ENCODE data around the gene PIGM. TPM values are rescaled to one million over a fixed set of nuclear protein-coding genes. Genes with fewer than 3 reads are reported as not detected.

The PIGM gene
- total and polyA plus RNA-seq, 5 donors, result 2.7 to 4.6 (median 4.2) TPM

DNA sequence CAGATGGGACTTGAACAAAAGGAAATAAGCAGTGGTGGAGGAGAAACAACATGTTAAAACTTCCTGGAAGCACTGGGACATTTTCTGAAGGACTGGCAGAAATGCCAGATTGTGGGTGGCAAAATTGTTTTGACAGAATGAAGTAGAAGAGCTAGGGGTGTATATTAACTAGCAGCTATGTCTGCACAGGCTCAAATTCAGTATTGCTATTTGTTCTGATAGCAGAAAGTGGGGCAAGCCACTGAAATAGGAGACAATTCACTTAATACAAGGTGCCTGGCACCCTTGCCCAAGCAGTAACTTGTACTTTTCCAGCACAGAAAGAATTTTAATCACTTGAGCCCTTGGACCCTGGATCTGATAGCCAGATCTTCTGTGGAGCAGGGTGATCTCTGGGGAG, 11.8 kb upstream of the PIGM start:
- DNase-seq (no peak), ATAC-seq (no peak)

DNA sequence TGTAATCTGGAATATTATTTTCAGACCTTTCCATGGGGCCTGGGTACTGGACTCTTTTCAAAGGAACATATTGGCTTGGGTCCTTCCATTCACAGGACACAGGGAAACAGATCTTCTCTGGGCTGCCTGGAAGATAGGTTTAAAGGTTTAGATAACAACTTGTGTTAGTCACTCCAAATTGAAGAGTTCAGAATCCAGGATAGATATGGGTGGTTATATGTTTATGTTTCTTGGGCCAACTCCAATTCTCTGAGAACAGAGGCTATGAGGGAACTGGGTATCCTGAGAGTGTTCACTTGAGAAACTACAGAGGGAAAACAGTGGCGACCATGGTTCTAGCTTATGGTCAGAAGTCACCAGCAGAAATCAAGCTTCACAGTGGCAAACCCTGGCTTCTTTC, 8.7 kb upstream of the PIGM start:
- Histone ChIP-seq H3K4me1 (ENCODE audit: control insufficient read depth, insufficient read depth, low read length) (no peaks in the 10 kb centered on the region), H3K4me3 (ENCODE audit: low read length) (no peak overlapping the region), H3K27ac (ENCODE audit: low read length) (no peak overlapping the region), H3K9me3 (ENCODE audit: control insufficient read depth, low read length) (no peaks in the 10 kb centered on the region), H3K27me3 (ENCODE audit: control insufficient read depth, insufficient read depth) (no peaks in the 10 kb centered on the region)
- intact Hi-C loops (cut with DNase I), result no loop called here
- WGBS, result 74% methylated on average over 1 of the region's 1 CpG
- ATAC-seq (no peak), DNase-seq (no peak)

More for the DNA sequence above, 11.8 kb upstream of the PIGM start:
- no peak overlapping the region for H3K4me3 ChIP-seq (ENCODE audit: low read length)
- H3K27me3 ChIP-seq (ENCODE audit: control insufficient read depth, insufficient read depth), result no peaks in the 10 kb centered on the region
- no peaks in the 10 kb centered on the region for H3K9me3 ChIP-seq (ENCODE audit: control insufficient read depth, low read length)
- H3K27ac ChIP-seq (ENCODE audit: low read length), result no peak overlapping the region
- H3K4me1 ChIP-seq (ENCODE audit: control insufficient read depth, insufficient read depth, low read length), result peaks cover 2% of the 10 kb centered on the region
- intact Hi-C loops (cut with DNase I), result no loop called here

DNA sequence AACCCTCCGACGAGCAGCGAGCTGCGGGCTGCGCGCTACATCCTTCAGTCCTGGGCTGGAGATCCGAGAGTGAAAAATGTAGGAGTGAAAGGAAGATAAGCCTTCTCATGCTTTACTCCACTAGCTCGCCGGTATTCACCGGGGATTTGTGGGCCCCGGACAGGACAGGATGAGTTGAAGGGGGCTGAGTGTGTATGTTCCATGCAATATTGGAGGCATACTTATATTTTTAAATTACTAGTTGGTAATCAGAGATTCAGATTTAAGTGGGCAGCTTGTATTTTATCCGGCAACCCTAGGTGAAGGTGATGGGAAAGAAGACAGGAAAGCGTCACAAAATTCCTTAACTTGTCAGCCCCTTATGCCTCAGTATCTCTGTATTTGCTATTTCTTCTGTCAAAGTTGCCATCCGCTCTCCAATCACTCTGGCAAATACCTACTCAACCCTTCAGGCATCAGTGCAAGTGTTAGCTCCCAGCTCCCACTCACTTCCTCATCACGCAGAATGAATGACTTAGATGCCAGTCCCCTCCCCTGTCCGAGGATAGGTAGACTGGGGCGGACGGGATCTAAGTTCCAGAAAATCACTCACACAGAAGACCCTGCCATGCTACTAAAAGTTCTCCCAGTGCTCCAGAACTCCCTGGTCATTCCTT, 503 bp upstream of the PIGM start:
- Histone ChIP-seq H3K4me1 (ENCODE audit: control insufficient read depth, insufficient read depth, low read length) (peaks cover 8% of the 10 kb centered on the region), H3K4me3 (ENCODE audit: low read length) (peak overlapping the region; percentile 84), H3K27me3 (ENCODE audit: control insufficient read depth, insufficient read depth) (no peaks in the 10 kb centered on the region), H3K27ac (ENCODE audit: low read length) (peak overlapping the region; percentile 88), H3K9me3 (ENCODE audit: control insufficient read depth, low read length) (no peaks in the 10 kb centered on the region)
- intact Hi-C loops (cut with DNase I), result no loop called here
- WGBS, result 2% methylated on average over 18 of the region's 18 CpGs
- ATAC-seq (peak; percentile 20 to 63), DNase-seq (no peak)

DNA sequence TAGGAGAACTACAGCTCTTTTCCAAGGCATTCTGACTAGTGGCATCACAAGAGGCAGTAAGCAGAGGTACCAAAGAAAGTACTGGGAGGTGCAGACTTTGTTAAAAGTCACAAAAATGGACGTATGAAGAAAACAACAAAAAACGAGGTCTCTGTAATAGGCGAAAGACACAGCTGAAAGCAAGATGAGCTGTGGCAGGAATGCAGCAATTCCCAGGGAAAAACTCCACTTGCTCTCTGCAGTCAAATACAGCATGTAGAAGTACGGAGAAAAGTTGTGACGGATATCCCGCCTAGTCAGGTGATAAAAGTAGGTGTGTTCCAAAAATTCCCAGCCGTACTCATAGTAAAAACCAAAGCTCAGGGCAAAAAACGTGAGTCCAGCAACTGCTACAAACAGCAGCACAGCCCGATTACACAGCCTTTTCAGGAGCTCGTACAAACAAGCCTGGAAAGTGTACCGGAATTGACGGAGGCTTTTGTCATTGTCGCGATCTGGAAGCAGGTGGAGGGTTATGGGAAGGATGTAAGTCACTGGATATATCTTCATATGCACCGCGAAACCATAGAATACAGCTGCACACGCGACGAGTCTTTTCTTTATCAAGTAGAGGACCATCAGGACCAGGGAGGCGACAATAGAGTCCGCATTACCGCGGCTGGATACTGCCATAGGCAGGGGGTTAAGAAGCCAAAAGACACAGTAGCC, 979 bp downstream of the PIGM start:
- Histone ChIP-seq H3K9me3 (ENCODE audit: control insufficient read depth, low read length) (no peaks in the 10 kb centered on the region), H3K27me3 (ENCODE audit: control insufficient read depth, insufficient read depth) (no peaks in the 10 kb centered on the region), H3K4me1 (ENCODE audit: control insufficient read depth, insufficient read depth, low read length) (peaks cover 8% of the 10 kb centered on the region), H3K4me3 (ENCODE audit: low read length) (peak overlapping the region; percentile 84), H3K27ac (ENCODE audit: low read length) (peak overlapping the region; percentile 8)
- no peak for DNase-seq
- 10% methylated on average over 23 of the region's 23 CpGs for WGBS
- intact Hi-C loops (cut with DNase I), result no loop called here
- peak; percentile 2 to 52 for ATAC-seq

DNA sequence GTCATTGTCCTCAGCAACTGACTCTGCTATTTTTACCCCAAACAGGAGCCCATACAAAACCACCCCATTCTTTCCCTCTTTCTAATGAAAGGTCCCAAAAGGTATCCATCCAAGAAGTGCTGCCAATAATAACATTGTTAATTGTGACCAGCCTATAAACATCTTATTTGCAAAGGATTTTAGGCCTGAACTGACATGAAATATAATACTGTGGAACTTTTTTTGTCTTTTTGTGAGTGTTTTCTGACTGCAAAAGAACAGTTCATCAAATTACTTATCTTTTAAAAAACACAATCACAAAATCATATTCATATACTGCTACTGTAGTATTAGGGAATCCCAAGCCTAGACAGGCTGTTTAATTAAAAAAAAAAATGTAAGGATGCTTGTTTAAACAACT, 3.4 kb downstream of the PIGM start:
- Histone ChIP-seq H3K27ac (ENCODE audit: low read length) (no peak overlapping the region), H3K27me3 (ENCODE audit: control insufficient read depth, insufficient read depth) (no peaks in the 10 kb centered on the region), H3K9me3 (ENCODE audit: control insufficient read depth, low read length) (no peaks in the 10 kb centered on the region), H3K4me3 (ENCODE audit: low read length) (no peak overlapping the region), H3K4me1 (ENCODE audit: control insufficient read depth, insufficient read depth, low read length) (peaks cover 12% of the 10 kb centered on the region)
- intact Hi-C loops (cut with DNase I), result no loop called here
- DNase-seq (no peak), ATAC-seq (no peak)

DNA sequence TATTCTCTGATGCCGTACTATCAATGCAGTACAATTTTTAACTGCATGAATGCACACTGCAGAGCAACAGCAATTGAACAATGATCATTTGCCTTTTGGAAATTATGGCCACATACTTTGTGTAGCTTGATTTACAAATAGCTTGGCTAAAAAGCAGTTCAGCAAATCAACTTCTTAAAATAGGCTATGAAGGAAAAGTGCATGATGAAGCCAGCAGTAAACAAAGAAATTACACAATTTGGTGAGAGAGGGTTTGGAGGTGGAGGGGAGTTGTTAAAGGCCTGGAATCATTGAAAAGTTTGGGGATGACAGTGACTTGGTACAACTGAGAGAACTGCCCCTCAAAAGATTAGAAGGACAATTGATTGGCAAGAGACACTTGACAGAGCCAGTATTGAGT, 6.5 kb downstream of the PIGM start:
- intact Hi-C loops (cut with DNase I), result no loop called here
- H3K4me3 ChIP-seq (ENCODE audit: low read length), result no peak overlapping the region
- H3K4me1 ChIP-seq (ENCODE audit: control insufficient read depth, insufficient read depth, low read length), result peaks cover 4% of the 10 kb centered on the region
- WGBS, result 83% methylated on average over 1 of the region's 1 CpG
- H3K9me3 ChIP-seq (ENCODE audit: control insufficient read depth, low read length), result no peaks in the 10 kb centered on the region
- no peaks in the 10 kb centered on the region for H3K27me3 ChIP-seq (ENCODE audit: control insufficient read depth, insufficient read depth)
- no peak overlapping the region for H3K27ac ChIP-seq (ENCODE audit: low read length)
- no peak for ATAC-seq
- no peak for DNase-seq

DNA sequence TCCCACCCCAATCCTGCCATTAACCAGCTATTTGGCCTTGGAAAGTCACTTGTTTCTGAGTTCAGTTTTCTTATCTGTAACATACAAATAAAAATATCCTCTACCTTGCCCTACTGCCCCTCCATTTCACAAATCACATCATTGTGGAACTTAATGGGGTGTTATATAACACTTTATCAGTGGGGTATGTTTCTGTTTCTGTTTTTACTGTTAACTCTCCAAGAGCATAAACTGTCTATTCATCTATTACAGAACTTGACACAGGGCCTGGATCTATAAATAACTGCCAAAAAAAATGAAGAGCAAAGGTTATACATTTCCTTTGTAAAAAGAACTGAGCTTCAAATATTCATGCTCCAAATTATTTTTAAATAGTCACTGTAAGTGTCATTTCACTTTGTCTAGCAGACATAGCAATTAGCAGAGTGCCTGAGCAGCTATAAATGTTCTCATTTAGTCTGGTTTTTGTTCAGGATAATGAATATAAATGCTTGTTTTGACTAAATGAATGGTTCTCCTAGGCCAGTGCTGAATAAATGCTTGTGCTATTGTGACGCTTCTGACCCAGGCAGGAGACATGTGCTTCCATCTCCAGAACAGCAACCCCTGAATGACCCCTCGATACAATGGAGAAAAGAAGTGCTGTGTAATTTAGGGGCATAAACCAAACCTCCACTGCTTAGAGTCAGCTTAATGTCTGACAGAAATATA, 7.4 kb downstream of the PIGM start:
- Histone ChIP-seq H3K9me3 (ENCODE audit: control insufficient read depth, low read length) (no peaks in the 10 kb centered on the region), H3K27me3 (ENCODE audit: control insufficient read depth, insufficient read depth) (no peaks in the 10 kb centered on the region), H3K4me3 (ENCODE audit: low read length) (no peak overlapping the region), H3K27ac (ENCODE audit: low read length) (peak overlapping the region; percentile 72), H3K4me1 (ENCODE audit: control insufficient read depth, insufficient read depth, low read length) (peaks cover 4% of the 10 kb centered on the region)
- 41% methylated on average over 2 of the region's 2 CpGs for WGBS
- DNase-seq (no peak), ATAC-seq (peak; percentile 34 to 39)
- intact Hi-C loops (cut with DNase I), result no loop called here

DNA sequence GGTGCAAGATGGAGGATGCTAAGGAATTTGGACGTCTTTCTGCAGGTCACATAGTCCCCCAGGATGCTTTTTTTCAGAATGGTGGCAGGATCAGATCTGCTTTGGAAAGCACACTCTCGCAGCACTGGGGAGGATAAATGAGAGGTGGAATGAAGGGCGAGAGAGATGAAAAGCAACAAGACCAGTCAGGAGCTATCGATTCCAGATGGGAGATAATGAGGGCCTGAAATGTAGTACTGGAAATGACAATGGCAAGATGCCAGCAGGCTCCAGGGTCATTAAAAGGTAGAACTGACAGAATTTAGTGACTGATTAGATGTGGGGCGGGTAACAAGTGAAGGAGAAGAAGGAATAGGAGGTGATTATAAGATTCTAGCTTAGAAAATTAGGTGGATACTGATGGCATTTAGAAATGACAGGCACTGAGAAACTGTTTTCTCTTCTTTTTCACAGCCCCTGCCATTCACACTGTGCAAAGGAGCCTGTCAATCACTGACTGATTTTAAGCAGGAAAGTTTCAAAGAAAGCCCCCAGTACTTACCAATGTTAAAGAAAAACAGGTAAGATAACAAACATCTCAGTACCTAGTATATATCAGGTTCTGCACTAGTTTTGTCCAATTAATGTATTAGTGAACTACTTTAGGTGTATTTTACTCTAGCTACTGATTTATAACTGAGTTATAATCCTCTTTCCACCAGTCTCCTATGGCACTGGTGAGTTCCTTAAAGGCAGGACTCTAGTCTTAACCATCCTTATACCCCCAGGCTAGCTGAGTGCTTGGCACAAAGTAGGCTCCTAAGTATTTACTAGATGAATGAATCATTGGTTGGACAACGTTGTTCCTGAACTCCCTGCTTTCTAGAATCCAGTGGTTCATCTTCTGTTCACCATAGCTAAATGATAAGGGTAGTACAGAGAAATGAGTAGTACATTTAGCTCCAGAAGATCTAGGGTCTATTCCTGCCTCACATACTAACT, 9.2 kb downstream of the PIGM start:
- ATAC-seq, result no peak
- Histone ChIP-seq H3K4me3 (ENCODE audit: low read length) (no peak overlapping the region), H3K4me1 (ENCODE audit: control insufficient read depth, insufficient read depth, low read length) (peaks cover 4% of the 10 kb centered on the region), H3K27me3 (ENCODE audit: control insufficient read depth, insufficient read depth) (no peaks in the 10 kb centered on the region), H3K9me3 (ENCODE audit: control insufficient read depth, low read length) (no peaks in the 10 kb centered on the region), H3K27ac (ENCODE audit: low read length) (no peak overlapping the region)
- intact Hi-C loops (cut with DNase I), result no loop called here
- WGBS, result 51% methylated on average over 6 of the region's 6 CpGs
- DNase-seq, result no peak

DNA sequence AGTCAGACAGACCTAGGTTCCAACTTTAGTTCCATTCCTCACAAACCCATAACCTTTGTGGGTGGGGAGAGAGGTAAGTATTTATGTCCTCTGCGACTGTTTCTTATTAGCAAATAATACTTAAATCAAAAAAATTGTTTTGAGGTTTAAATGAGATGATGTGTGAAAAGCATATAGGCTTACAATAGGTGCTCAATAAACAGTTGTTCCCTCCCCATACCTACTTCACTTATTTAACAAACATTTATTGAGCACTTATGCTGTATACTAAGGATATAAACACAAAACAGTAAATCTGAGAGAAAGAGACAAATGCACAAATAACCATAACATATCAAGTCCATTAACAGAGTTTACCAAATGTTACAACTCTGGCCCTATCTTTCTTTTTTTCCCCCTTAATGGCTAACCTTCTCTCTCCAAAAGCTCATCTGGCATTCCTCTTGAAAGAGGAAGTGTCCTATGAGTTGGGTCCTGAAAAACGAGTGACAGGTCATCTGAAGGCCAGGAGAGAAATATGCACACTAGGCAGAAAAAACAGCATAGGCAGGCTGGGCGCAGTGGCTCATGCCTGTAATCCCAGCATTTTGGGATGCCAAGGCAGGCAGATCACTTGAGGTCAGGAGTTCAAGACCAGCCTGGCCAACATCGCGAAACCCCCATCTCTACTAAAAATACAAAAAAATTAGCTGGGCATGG, 10.3 kb downstream of the PIGM start:
- DNase-seq (no peak), ATAC-seq (no peak)
- Histone ChIP-seq H3K27ac (ENCODE audit: low read length) (no peak overlapping the region), H3K4me3 (ENCODE audit: low read length) (no peak overlapping the region), H3K4me1 (ENCODE audit: control insufficient read depth, insufficient read depth, low read length) (peaks cover 4% of the 10 kb centered on the region), H3K27me3 (ENCODE audit: control insufficient read depth, insufficient read depth) (no peaks in the 10 kb centered on the region), H3K9me3 (ENCODE audit: control insufficient read depth, low read length) (no peaks in the 10 kb centered on the region)
- intact Hi-C loops (cut with DNase I), result no loop called here
- WGBS, result 85% methylated on average over 5 of the region's 5 CpGs

DNA sequence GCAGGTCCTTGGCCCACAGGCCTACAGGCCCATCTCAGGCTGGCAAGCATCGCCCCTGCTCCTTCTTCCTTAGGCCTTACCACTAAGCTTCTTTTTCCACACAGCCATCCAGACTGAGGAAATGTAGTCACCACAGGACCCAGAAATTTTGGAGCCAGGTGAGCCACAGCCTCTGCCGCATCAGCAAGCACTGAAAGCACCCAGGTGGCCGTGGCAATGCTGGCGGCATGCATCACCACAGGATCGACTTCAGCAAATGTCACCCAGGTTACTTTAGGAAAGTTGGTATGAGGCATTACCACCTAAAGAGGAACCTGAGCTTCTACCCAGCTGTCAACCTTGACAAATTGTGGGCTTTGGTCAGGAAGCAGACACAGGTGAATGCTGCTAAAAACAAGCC, 11.6 kb downstream of the PIGM start:
- 91% methylated on average over 5 of the region's 5 CpGs for WGBS
- Histone ChIP-seq H3K9me3 (ENCODE audit: control insufficient read depth, low read length) (no peaks in the 10 kb centered on the region), H3K27ac (ENCODE audit: low read length) (no peak overlapping the region), H3K4me3 (ENCODE audit: low read length) (no peak overlapping the region), H3K27me3 (ENCODE audit: control insufficient read depth, insufficient read depth) (no peaks in the 10 kb centered on the region), H3K4me1 (ENCODE audit: control insufficient read depth, insufficient read depth, low read length) (peaks cover 4% of the 10 kb centered on the region)
- intact Hi-C loops (cut with DNase I), result no loop called here
- DNase-seq (no peak), ATAC-seq (no peak)

Measured in right cardiac atrium (tissue), 5 donors.